Mucosa of gallbladder (tissue), 1 donor: ENCODE measurements around the gene NOVA2. TPM values are rescaled to one million over a fixed set of nuclear protein-coding genes. Genes with fewer than 3 reads are reported as not detected.

Source experiments
- DNase-seq: peaks from one replicate; pipeline ENCODE4 v3.0.0-alpha.2; 2020; ENCODE audit warnings: low spot score
- total RNA-seq: library from RNA; stranded (reverse); gene quantifications from one replicate; pipeline ENCODE4 v1.2.1, GENCODE V29; 2021
- donor health status: DM: no; HTN: no; CAD: no.

Gene NOVA2
- total RNA-seq, result 3.1 TPM

- peak; percentile 31 for DNase-seq
These were observed at the start of gene NOVA2 for GRCh38 chr19:45973553-45974338. NOVA2 (minus strand) TSS chr19:45973865; CDS start chr19:45973351, 514 bp downstream.

GRCh38 chr19:46023311-46023779, 49.7 kb upstream of the NOVA2 start:
- DNase-seq, result no peak

GRCh38 chr19:46022431-46023310, 49.0 kb upstream of the NOVA2 start, which contains the start of gene PGLYRP1:
PGLYRP1 (minus strand) TSS chr19:46023053; CDS start chr19:46023021, 32 bp downstream.
- no peak for DNase-seq

- DNase-seq, result no peak
These were observed 48.4 kb upstream of the NOVA2 start for GRCh38 chr19:46022061-46022430.

- DNase-seq, result no peak
These were observed 47.9 kb upstream of the NOVA2 start for GRCh38 chr19:46021531-46022041.

GRCh38 chr19:46020819-46021125, 47.1 kb upstream of the NOVA2 start:
- DNase-seq, result no peak

GRCh38 chr19:46019270-46019669, 45.6 kb upstream of the NOVA2 start:
- no peak for DNase-seq

- no peak for DNase-seq
These were observed 45.1 kb upstream of the NOVA2 start for GRCh38 chr19:46018729-46019251.

- no peak for DNase-seq
These were observed 44.4 kb upstream of the NOVA2 start for GRCh38 chr19:46017874-46018675.

- no peak for DNase-seq
These were observed 43.4 kb upstream of the NOVA2 start for GRCh38 chr19:46017095-46017429.

GRCh38 chr19:46016426-46017094, 42.9 kb upstream of the NOVA2 start:
- DNase-seq, result peak; percentile 83

GRCh38 chr19:46015687-46016425, 42.2 kb upstream of the NOVA2 start:
- DNase-seq, result no peak

- DNase-seq, result peak; percentile 71
These were observed 41.4 kb upstream of the NOVA2 start for GRCh38 chr19:46014941-46015686.

- no peak for DNase-seq
These were observed 40.9 kb upstream of the NOVA2 start for GRCh38 chr19:46014534-46014933.

GRCh38 chr19:46009530-46010510, 36.2 kb upstream of the NOVA2 start:
- peak; percentile 56 for DNase-seq

GRCh38 chr19:46006411-46006810, 32.7 kb upstream of the NOVA2 start:
- no peak for DNase-seq

- no peak for DNase-seq
These were observed 29.1 kb upstream of the NOVA2 start for GRCh38 chr19:46002678-46003275.
